GM12878 (cell line): Measurements from ENCODE around the gene FASN. TPM values are rescaled to one million over a fixed set of nuclear protein-coding genes. Genes with fewer than 3 reads are reported as not detected.

Source experiments
- ATAC-seq: fragments of 200-7000 bp; cut with Tn5 transposase; 3 replicates; pipeline ENCODE4 v1.9.1; 2020; ENCODE audit warnings: mild to moderate bottlenecking, moderate library complexity
- BruUV-seq: library from RNA; stranded (reverse); fragments of 400-500 nt; replicated peaks from 2 replicates; lab custom pipeline; 2021; lab: Mats Ljungman, UMichigan
- CTCF ChIA-PET: fragments of 300-600 bp; sonication (Branson Sonifier 250); formaldehyde crosslinking; extraction: SDS; loops from one replicate; lab custom pipeline; 2021; ENCODE audit warnings: inconsistent platforms; lab: Yijun Ruan, JAX
- POLR2A ChIA-PET: fragments of 350-600 bp; formaldehyde crosslinking; extraction: SDS; loops from one replicate; lab custom pipeline; 2021; ENCODE audit warnings: inconsistent platforms; lab: Charles Lee
- RAD21 ChIA-PET: fragments of 300-600 bp; sonication (Branson Sonifier 250); formaldehyde crosslinking; loops from one replicate; lab custom pipeline; 2023; ENCODE audit warnings: antibody characterized with exemption; ENCODE audit not compliant: unreplicated experiment; lab: Charles Lee
- SMC1A ChIA-PET: fragments of 300-600 bp; sonication (Branson Sonifier 250); formaldehyde crosslinking; loops from one replicate; lab custom pipeline; 2023; ENCODE audit not compliant: unreplicated experiment, uncharacterized antibody; lab: Charles Lee
- DNase-seq: peaks from one replicate; pipeline ENCODE4 v3.0.0-alpha.2; 2011; ENCODE audit warnings: low read depth, low spot score
- FAIRE-seq: peaks from 3 replicates; lab custom pipeline; 2011; peaks lifted over from hg19 to GRCh38; lab: Jason Lieb, UNC
- H2AFZ ChIP-seq: 2 replicates; pipeline ENCODE4 v1.6.0; 2011; ENCODE audit warnings: low read depth, low read length, control low read depth; ENCODE audit not compliant: control insufficient read depth
- H3K27ac ChIP-seq: 2 replicates; pipeline ENCODE4 v1.5.1; 2011; ENCODE audit warnings: control low read depth; ENCODE audit not compliant: control insufficient read depth, insufficient read depth
- H3K27me3 ChIP-seq, 2 experiments: replicated peaks in 1 of 2; 2 replicates each; pipeline versions ENCODE4 v1.6.0 to v1.6.1; 2011; ENCODE audit warnings: low read length in 1 of 2; ENCODE audit not compliant: control insufficient read depth in 2 of 2, insufficient read depth in 2 of 2
- H3K36me3 ChIP-seq, 2 experiments: 2 replicates each; pipeline ENCODE4 v1.5.1; 2011; ENCODE audit warnings: low read length in 1 of 2; ENCODE audit not compliant: control insufficient read depth in 2 of 2, insufficient read depth in 2 of 2
- H3K4me1 ChIP-seq: 2 replicates; pipeline ENCODE4 v1.6.1; 2011; ENCODE audit warnings: mild to moderate bottlenecking, low read length, moderate library complexity, mixed read lengths; ENCODE audit not compliant: control insufficient read depth, insufficient read depth
- H3K4me2 ChIP-seq: 2 replicates; pipeline ENCODE4 v1.6.0; 2011; ENCODE audit warnings: control low read depth; ENCODE audit not compliant: control insufficient read depth, insufficient read depth
- H3K4me3 ChIP-seq: fragments of 200-600 bp; sonication (generic); 2 replicates; pipeline ENCODE4 v1.5.1; 2016
- H3K79me2 ChIP-seq: 2 replicates; pipeline ENCODE4 v1.6.0; 2011; ENCODE audit warnings: low read length; ENCODE audit not compliant: control insufficient read depth, insufficient read depth
- H3K9ac ChIP-seq: 2 replicates; pipeline ENCODE4 v1.8.0; 2011; ENCODE audit warnings: low read length, control low read depth, mixed read lengths; ENCODE audit not compliant: control insufficient read depth, insufficient read depth
- H3K9me3 ChIP-seq: replicated peaks from 3 replicates; pipeline ENCODE4 v1.5.1; 2011; ENCODE audit warnings: mild to moderate bottlenecking, low read length; ENCODE audit not compliant: control insufficient read depth, insufficient read depth
- H4K20me1 ChIP-seq: 2 replicates; pipeline ENCODE4 v1.6.0; 2011; ENCODE audit not compliant: control insufficient read depth, insufficient read depth
- NFYA ChIP-seq: IDR thresholded peaks from 2 replicates; pipeline ENCODE4 v1.6.1; 2011; ENCODE audit warnings: low read depth, mild to moderate bottlenecking, low read length, improper control_type of control experiment, borderline replicate concordance
- POLR2A ChIP-seq: IDR thresholded peaks from 2 replicates; pipeline ENCODE4 v1.6.1; 2011; ENCODE audit warnings: low read depth, mild to moderate bottlenecking, low read length
- POLR2AphosphoS5 ChIP-seq: IDR thresholded peaks from 2 replicates; pipeline ENCODE4 v1.6.1; 2011; ENCODE audit warnings: mild to moderate bottlenecking, low read length, inconsistent platforms
- RFX5 ChIP-seq: IDR thresholded peaks from 2 replicates; pipeline ENCODE4 v1.6.1; 2011; ENCODE audit warnings: low read depth, low read length, improper control_type of control experiment
- WGBS: methylation state at CpG from one replicate; pipeline ENCODE4 v1.1.6; 2016; ENCODE audit warnings: low lambda C conversion rate; ENCODE audit not compliant: insufficient replicate concordance, insufficient coverage; ENCODE audit errors: missing lambda C conversion rate; 5-methylcytosine and 5-hydroxymethylcytosine counted together
- in situ Hi-C: fragments of 300-500 bp; cut with MboI; formaldehyde crosslinking; loops from 9 replicates; pipeline ENCODE4 v1.14.3; 2018; ENCODE audit warnings: mixed read lengths
- intact Hi-C: fragments of 100-400 bp; cut with micrococcal nuclease; formaldehyde crosslinking; loops from one replicate; pipeline ENCODE4 v1.14.2; 2022; ENCODE audit not compliant: unreplicated experiment
- polyA plus RNA-seq, 11 experiments: library from polyadenylated mRNA; depleted of rRNA in 4 of 11; unstranded in 6 of 11; stranded (reverse) in 5 of 11; fragments of >200 nt; fragmentation: Nextera tagmentation in 4 of 11; fragmentation: Illumina TruSeq in 1 of 11; extraction: Ambion mirVana in 4 of 11; extraction: Trizol in 1 of 11; gene quantifications; 1 replicate in 1 of 11; 2 replicates in 10 of 11; pipeline versions ENCODE4 v1.2.1 to v1.2.3, GENCODE V29; 2011 to 2016; ENCODE audit warnings: inconsistent platforms in 2 of 11, missing spikeins in 2 of 11, low read depth in 1 of 11
- total RNA-seq, 4 experiments: library from RNA; depleted of rRNA in 3 of 4; stranded (reverse); fragments of >200 nt in 3 of 4; fragmentation: Illumina TruSeq in 1 of 4; extraction: Trizol in 1 of 4; gene quantifications; 2 replicates each; pipeline versions ENCODE4 v1.2.1 to v1.2.3, GENCODE V29; 2013 to 2021
- TF ChIP-seq, protein P1 (sequence below): IDR thresholded peaks from 2 replicates; pipeline ENCODE4 v1.6.1; 2011; ENCODE audit warnings: low read depth, low read length, improper control_type of control experiment, borderline replicate concordance

FASN gene
- total and polyA plus RNA-seq, 10 of the 15 experiments (the other 5 are each of a cell fraction or from before 2014, with no cell fraction given): 0.19 to 333 (median 30.4) TPM

GRCh38 chr17:82091264-82092066 is 6.6 kb downstream of the FASN start:
- POLR2A ChIA-PET: no interaction called here
- intact Hi-C loops: no loop called here
- in situ Hi-C loops: no loop called here
- no peak for ATAC-seq
- Histone ChIP-seq H3K4me2 (no peak overlapping the region), H4K20me1 (no peaks in the 10 kb centered on the region), H3K27me3 (no peaks in the 10 kb centered on the region), H3K79me2 (peaks cover 15% of the 10 kb centered on the region), H3K9me3 (no peaks in the 10 kb centered on the region), H2AFZ (no peak overlapping the region), H3K27ac (no peak overlapping the region), H3K9ac (no peak overlapping the region), H3K4me1 (peaks cover 4% of the 10 kb centered on the region), H3K4me3 (no peak overlapping the region), H3K36me3 (peaks cover 15 to 73% of the 10 kb centered on the region in 2 experiments)
- RAD21 ChIA-PET: no interaction called here
- no peak for FAIRE-seq
- no TSS peak for BruUV-seq
- SMC1A ChIA-PET: no interaction called here
- DNase-seq: no peak
- WGBS: 98% methylated on average over 26 of the region's 37 CpGs
- CTCF ChIA-PET: no interaction called here
- TF ChIP-seq NFYA (no peak), POLR2AphosphoS5 (peak; percentile 22; the same call in 1 of the 2 replicates)

DNA sequence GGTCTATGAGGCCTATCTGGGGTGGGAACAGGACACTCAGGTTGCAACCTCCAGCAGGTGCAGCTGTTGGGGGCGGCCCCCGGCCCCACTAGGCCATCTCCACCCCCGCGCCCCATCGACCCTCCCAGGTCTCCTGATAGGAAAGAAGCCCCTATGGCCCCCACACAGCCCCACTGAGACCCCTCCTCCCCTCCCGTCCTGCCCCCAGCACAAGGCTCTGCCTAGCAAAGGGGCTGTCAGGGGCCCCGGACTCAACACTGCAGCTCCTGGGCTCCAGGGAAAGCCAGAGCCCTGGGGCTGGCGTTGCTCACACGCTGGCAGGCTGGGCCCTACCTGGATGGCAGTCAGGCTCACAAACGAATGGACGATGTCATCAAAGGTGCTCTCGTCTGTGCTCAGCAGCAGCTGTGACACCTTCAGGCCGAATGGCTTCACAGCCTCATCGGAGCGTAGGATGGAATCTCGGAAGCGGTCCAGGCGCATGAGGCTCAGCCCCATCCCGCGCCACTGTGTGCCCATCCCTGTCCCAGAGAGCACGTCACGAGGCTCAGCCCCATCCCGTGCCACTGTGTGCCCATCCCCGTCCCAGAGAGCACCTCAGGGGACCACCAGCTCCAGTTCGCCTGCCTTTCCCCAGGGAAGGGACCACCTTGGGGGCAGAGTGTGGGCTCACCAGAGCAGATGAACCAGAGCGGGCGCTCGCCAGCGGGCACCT is 7.3 kb downstream of the FASN start:
- ChIA-PET POLR2A (interaction anchor here (0.5 kb wide), 1 partner anchor 340 kb away, joined by 3 read pairs; no protein-coding TSS in a partner anchor), SMC1A (no interaction called here), CTCF (no interaction called here), RAD21 (no interaction called here)
- DNase-seq (no peak), ATAC-seq (no peak), FAIRE-seq (no peak)
- TF ChIP-seq RFX5 (no peak), POLR2A (peak; percentile 42)
- TF ChIP-seq, protein P1, sequence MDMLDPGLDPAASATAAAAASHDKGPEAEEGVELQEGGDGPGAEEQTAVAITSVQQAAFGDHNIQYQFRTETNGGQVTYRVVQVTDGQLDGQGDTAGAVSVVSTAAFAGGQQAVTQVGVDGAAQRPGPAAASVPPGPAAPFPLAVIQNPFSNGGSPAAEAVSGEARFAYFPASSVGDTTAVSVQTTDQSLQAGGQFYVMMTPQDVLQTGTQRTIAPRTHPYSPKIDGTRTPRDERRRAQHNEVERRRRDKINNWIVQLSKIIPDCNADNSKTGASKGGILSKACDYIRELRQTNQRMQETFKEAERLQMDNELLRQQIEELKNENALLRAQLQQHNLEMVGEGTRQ: no peak
- no peak overlapping the region for H3K4me2 ChIP-seq
- H2AFZ ChIP-seq: no peak overlapping the region
- no peaks in the 10 kb centered on the region for H3K27me3 ChIP-seq
- in situ Hi-C loops (no loop called here), intact Hi-C loops (no loop called here)
- no peak overlapping the region for H3K27ac ChIP-seq
- 97% methylated on average over 29 of the region's 29 CpGs for WGBS
- H3K4me1 ChIP-seq: no peaks in the 10 kb centered on the region
- H3K36me3 ChIP-seq: peaks cover 14 to 74% of the 10 kb centered on the region in 2 experiments
- BruUV-seq: no TSS peak
- H3K79me2 ChIP-seq: peaks cover 7% of the 10 kb centered on the region
- H3K9ac ChIP-seq: no peak overlapping the region
- H3K9me3 ChIP-seq: no peaks in the 10 kb centered on the region
- H4K20me1 ChIP-seq: no peaks in the 10 kb centered on the region
- H3K4me3 ChIP-seq: no peak overlapping the region
